ENCODE measurements around the gene ETV7. TPM values are rescaled to one million over a fixed set of nuclear protein-coding genes. Genes with fewer than 3 reads are reported as not detected.
A peak's percentile ranks its signal among the peaks of the same experiment; 100 is the strongest.

The ETV7 gene
- total and polyA plus RNA-seq, 2 donors (not counting 1 experiment from before 2014, with no cell fraction given): 0.40 to 1.5 TPM

DNA sequence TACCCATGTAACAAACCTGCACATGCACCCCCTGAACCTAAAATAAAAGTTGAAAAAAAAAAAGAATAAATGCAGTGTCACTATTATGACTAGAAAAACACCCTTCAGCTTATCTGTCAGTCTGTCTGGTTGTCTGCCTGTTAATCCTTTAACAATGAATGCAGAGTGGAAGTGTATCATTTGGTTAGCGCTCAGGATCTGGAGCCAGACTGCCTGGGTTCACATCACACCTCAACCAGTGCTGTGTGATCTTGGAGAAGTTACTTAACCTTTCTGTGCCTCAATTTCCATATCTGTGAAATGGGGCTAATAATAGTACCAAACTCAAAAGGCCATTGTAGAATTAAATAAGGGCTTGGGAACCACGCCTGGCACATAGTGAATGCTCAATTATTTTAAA, 16.8 kb downstream of the ETV7 start:
- Histone ChIP-seq H2AFZ (ENCODE audit: low read length) (no peak overlapping the region), H3K27me3 (ENCODE audit: control insufficient read depth, insufficient read depth, low read length) (peaks cover 5% of the 10 kb centered on the region), H3K4me1 (ENCODE audit: control insufficient read depth, extremely low read depth, insufficient read depth, low read length) (no peaks in the 10 kb centered on the region), H4K20me1 (ENCODE audit: control insufficient read depth, extremely low read depth, insufficient read depth, low read length) (no peaks in the 10 kb centered on the region), H3K4me3 (replicated peaks in 1 of 4; ENCODE audit: control extremely low read depth in 1 of 4, insufficient read depth in 1 of 4, low read depth in 3 of 4, low read length in 4 of 4) (no peak overlapping the region), H3K9me3 (ENCODE audit: control insufficient read depth, insufficient read depth, low read depth, low read length) (no peaks in the 10 kb centered on the region), H3K36me3 (ENCODE audit: control insufficient read depth, insufficient read depth, low read length) (no peaks in the 10 kb centered on the region), H3K79me2 (ENCODE audit: control insufficient read depth, insufficient read depth, low read length) (no peaks in the 10 kb centered on the region), H3K9ac (ENCODE audit: insufficient read depth, low read length) (no peak overlapping the region), H3K4me2 (ENCODE audit: extremely low read depth, insufficient read depth, low read length) (no peak overlapping the region), H3K27ac (ENCODE audit: insufficient read depth, low read length) (no peak overlapping the region)
- TF ChIP-seq, protein P1, sequence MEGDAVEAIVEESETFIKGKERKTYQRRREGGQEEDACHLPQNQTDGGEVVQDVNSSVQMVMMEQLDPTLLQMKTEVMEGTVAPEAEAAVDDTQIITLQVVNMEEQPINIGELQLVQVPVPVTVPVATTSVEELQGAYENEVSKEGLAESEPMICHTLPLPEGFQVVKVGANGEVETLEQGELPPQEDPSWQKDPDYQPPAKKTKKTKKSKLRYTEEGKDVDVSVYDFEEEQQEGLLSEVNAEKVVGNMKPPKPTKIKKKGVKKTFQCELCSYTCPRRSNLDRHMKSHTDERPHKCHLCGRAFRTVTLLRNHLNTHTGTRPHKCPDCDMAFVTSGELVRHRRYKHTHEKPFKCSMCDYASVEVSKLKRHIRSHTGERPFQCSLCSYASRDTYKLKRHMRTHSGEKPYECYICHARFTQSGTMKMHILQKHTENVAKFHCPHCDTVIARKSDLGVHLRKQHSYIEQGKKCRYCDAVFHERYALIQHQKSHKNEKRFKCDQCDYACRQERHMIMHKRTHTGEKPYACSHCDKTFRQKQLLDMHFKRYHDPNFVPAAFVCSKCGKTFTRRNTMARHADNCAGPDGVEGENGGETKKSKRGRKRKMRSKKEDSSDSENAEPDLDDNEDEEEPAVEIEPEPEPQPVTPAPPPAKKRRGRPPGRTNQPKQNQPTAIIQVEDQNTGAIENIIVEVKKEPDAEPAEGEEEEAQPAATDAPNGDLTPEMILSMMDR (conservative IDR thresholded peaks at IDR 0.05 in 1 of 2, IDR thresholded peaks at IDR 0.05 in 1 of 2; ENCODE audit: low read depth in 1 of 2, low read length in 2 of 2): no peak
- no peak for TF ChIP-seq EZH2 (IDR thresholded peaks at IDR 0.05; ENCODE audit: low read length, missing control alignments)
- no peak for DNase-seq (ENCODE audit: low read depth in 2 of 2)

DNA sequence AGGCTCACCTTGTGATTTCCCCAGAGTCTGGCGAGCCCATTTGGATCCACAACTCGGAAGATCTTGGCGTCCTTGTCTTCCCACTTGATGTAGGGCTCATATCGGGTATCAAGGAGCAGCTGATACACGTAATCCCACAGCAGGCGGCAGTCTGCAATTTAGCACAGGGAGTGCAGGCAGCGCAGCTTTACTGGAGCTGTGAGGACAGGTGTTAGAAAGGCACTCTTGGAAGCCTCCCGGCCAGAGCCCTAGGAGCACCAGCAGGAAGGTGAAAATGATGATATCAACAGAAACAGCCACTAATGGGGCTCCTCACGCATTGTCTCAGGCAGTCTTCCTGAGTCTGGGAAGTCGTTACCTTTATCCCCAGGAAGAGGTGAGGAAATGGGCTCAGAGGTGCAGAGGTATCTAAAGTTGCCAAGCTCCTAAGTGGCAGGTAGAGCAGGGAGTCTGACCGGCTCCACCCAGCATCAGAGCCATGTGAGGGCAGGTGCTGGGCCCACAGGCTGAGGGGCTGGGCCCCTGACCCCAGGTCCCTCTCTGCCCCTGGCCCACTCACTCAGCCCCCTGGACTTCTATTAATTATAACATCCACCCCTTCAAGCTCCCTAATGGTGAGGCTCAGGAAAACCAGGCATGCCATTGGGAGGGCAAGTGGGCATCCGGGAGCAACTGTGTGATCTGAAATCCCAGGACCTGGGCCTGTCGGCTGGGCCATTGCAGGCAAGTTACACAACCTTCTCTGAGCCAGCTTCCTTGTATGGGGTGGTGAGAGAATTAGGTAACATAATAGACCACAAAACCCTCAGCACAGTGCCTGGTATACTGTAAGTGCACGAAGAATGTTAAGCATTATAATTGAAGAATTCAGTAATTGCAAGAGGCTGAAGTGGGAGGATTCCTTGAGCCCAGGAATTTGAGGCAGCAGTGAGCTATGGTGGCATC, 18.3 kb downstream of the ETV7 start:
- no peaks in the 10 kb centered on the region for H3K36me3 ChIP-seq (ENCODE audit: control insufficient read depth, insufficient read depth, low read length)
- no peak overlapping the region for H3K4me2 ChIP-seq (ENCODE audit: extremely low read depth, insufficient read depth, low read length)
- no peak overlapping the region for H3K27ac ChIP-seq (ENCODE audit: insufficient read depth, low read length)
- H4K20me1 ChIP-seq (ENCODE audit: control insufficient read depth, extremely low read depth, insufficient read depth, low read length): no peaks in the 10 kb centered on the region
- no peaks in the 10 kb centered on the region for H3K4me1 ChIP-seq (ENCODE audit: control insufficient read depth, extremely low read depth, insufficient read depth, low read length)
- no peak for TF ChIP-seq EZH2 (IDR thresholded peaks at IDR 0.05; ENCODE audit: low read length, missing control alignments)
- TF ChIP-seq, protein P1 (conservative IDR thresholded peaks at IDR 0.05 in 1 of 2, IDR thresholded peaks at IDR 0.05 in 1 of 2; ENCODE audit: low read depth in 1 of 2, low read length in 2 of 2): no peak
- no peak overlapping the region for H2AFZ ChIP-seq (ENCODE audit: low read length)
- H3K79me2 ChIP-seq (ENCODE audit: control insufficient read depth, insufficient read depth, low read length): no peaks in the 10 kb centered on the region
- no peak overlapping the region for H3K4me3 ChIP-seq (replicated peaks in 1 of 4; ENCODE audit: control extremely low read depth in 1 of 4, insufficient read depth in 1 of 4, low read depth in 3 of 4, low read length in 4 of 4)
- peak; percentile 48 to 94 for DNase-seq (ENCODE audit: low read depth in 2 of 2)
- no peak overlapping the region for H3K9ac ChIP-seq (ENCODE audit: insufficient read depth, low read length)
- H3K27me3 ChIP-seq (ENCODE audit: control insufficient read depth, insufficient read depth, low read length): peaks cover 3% of the 10 kb centered on the region
- no peaks in the 10 kb centered on the region for H3K9me3 ChIP-seq (ENCODE audit: control insufficient read depth, insufficient read depth, low read depth, low read length)

DNA sequence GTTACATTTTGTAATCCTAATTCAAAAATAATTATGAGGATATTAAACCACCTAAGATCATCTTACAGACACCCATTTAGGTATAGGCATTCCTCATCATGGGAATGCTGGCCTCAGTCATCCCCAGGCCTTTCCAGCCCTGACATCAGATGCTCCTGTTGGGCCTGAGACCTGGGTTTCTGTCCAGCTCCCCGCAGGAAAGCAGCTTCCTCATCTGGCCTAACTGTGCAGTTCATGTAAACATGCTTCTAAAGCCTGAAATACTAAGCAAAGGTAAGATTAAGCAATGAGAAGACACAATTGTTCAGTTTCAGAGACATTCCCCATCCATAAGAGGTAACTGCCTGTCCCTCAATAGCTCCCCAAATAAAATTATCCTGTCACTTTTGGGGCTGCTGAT, 19.0 kb downstream of the ETV7 start:
- Histone ChIP-seq H4K20me1 (ENCODE audit: control insufficient read depth, extremely low read depth, insufficient read depth, low read length) (no peaks in the 10 kb centered on the region), H3K27me3 (ENCODE audit: control insufficient read depth, insufficient read depth, low read length) (peaks cover 3% of the 10 kb centered on the region), H3K9ac (ENCODE audit: insufficient read depth, low read length) (no peak overlapping the region), H3K9me3 (ENCODE audit: control insufficient read depth, insufficient read depth, low read depth, low read length) (no peaks in the 10 kb centered on the region), H3K4me3 (replicated peaks in 1 of 4; ENCODE audit: control extremely low read depth in 1 of 4, insufficient read depth in 1 of 4, low read depth in 3 of 4, low read length in 4 of 4) (no peak overlapping the region), H2AFZ (ENCODE audit: low read length) (no peak overlapping the region), H3K27ac (ENCODE audit: insufficient read depth, low read length) (no peak overlapping the region), H3K36me3 (ENCODE audit: control insufficient read depth, insufficient read depth, low read length) (no peaks in the 10 kb centered on the region), H3K4me1 (ENCODE audit: control insufficient read depth, extremely low read depth, insufficient read depth, low read length) (no peaks in the 10 kb centered on the region), H3K79me2 (ENCODE audit: control insufficient read depth, insufficient read depth, low read length) (no peaks in the 10 kb centered on the region), H3K4me2 (ENCODE audit: extremely low read depth, insufficient read depth, low read length) (no peak overlapping the region)
- TF ChIP-seq, protein P1 (conservative IDR thresholded peaks at IDR 0.05 in 1 of 2, IDR thresholded peaks at IDR 0.05 in 1 of 2; ENCODE audit: low read depth in 1 of 2, low read length in 2 of 2): no peak
- no peak for TF ChIP-seq EZH2 (IDR thresholded peaks at IDR 0.05; ENCODE audit: low read length, missing control alignments)
- no peak for DNase-seq (ENCODE audit: low read depth in 2 of 2)

Data from fibroblast of lung (primary cell).